EH (cell line): ENCODE measurements around the gene NPB.

Experiments
- DNase-seq: peaks from one replicate; pipeline ENCODE4 v3.0.0-alpha.2; 2015; ENCODE audit warnings: low read depth

NPB gene

DNA sequence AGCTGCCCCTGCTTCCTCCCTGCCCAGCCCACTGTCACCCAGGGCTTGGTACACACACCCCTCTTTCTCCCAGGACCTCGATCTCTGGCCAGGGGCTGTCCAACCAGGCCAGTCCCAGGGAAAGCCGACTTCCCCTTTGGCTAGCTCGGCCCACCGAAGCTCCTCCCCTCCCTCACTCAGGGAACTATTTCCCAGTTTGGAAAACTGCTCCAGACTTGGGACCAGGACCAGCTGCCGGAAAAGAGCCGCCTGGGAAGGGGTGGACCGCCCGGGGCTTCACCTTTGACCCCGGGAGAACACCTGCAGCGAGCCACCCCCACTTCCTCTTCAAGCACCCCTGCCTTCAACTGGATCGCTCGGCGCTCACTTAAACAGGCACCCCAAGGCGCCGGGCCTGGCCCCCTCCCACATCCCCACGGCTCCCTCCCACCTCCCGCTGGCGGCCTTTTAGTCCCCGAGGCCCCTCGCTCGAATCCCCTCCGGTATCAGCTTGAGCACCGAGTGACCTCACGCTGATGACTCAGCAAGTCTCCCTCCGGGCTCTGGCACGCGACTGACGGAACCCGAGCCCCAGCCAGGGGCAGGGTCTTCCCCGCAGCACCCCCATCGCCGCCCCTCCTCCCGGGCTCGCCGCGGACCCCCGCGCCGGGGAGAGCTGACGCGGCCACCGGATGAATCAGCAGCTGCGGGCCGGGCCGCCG, 24.6 kb downstream of the NPB start:
- peak; percentile 91 for DNase-seq

- no peak for DNase-seq
These were observed 25.2 kb downstream of the NPB start for GRCh38 chr17:81927152-81927652.

GRCh38 chr17:81927653-81928543, 25.9 kb downstream of the NPB start, which contains the start of gene MAFG:
Gene MAFG, minus strand, starts transcription at chr17:81927735. Its CDS starts 4,550 bp downstream, at chr17:81923185.
- peak; percentile 94 for DNase-seq

- peak; percentile 39 for DNase-seq
These were observed 26.7 kb downstream of the NPB start for GRCh38 chr17:81928544-81929252.

- no peak for DNase-seq
These were observed 27.5 kb downstream of the NPB start for GRCh38 chr17:81929253-81930141.

DNA sequence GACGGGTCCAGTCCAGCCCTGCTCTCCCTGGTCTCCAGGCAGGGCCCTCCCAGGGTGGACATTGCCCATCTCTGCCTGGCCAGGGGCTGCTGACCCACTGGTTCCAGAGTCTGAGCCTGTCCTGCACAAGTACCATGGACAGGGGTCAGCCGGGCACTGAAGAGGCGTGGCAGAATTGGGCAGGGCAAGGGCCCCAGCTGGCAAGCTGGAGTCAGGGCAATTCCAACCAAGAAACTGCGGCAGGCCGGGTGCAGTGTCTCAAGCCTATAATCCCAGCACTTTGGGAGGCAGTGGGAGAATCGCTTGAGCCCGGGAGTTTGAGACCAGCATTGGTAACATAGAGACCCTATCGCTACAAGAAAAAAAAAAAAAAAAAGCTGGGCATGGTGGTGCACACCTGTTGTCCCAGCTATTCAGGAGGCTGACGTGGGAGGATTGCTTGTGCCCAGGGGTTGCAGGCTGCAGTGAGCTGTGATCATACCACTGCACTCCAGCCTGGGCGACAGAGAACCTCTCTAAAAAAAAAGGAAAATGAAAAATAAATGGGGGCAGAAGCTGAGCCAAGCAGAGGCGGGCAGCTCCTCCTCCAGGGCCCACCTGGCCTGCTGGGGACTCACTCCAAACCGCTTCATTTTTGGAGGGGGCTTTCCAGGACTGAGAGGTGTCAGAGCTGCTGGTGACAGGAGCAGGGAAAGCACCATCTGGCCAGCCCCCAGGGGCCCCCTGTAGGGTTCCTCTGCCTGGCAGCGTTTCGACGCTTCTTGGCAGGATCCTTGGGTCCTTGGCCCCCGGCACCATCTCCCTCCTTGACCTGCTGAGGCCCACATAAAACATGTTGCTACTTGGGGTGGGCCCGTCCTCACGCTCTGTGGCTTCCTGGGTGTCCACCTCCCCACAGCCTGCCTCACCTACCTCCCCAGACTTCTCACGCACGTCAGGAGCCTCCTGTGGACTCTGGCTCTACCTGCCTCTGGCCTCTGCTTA, 28.4 kb downstream of the NPB start:
- DNase-seq: no peak

- DNase-seq: no peak
These were observed 29.1 kb downstream of the NPB start for GRCh38 chr17:81931189-81931556.

GRCh38 chr17:81931557-81932332, 29.7 kb downstream of the NPB start:
- no peak for DNase-seq

- DNase-seq: no peak
These were observed 30.4 kb downstream of the NPB start for GRCh38 chr17:81932333-81932983.

DNA sequence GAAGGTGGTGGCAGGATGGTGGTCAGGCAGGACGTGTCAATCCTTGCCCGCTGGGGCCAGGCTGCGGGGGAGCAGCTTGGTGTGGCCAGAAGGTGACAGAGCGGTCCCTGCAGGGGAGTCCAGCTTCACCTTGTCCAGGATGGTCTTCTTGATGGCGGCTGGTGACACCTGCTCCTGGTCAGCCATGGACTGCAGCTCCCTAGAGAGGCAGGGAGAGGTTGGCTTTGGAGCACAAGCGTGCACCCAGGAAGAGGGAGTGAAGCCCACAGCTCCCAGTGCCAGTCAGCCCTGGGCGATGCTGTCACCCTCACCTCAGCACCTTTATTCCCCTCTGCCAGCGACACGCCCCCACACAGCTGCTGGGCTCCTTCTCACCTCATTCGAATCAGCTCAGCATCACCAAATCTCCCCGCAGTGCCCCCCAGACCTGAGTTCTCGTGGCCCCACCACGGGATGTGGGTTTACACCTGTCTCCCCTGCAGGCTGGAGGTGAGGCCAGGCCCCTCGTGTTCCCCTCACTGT, 31.2 kb downstream of the NPB start:
- DNase-seq: no peak

DNA sequence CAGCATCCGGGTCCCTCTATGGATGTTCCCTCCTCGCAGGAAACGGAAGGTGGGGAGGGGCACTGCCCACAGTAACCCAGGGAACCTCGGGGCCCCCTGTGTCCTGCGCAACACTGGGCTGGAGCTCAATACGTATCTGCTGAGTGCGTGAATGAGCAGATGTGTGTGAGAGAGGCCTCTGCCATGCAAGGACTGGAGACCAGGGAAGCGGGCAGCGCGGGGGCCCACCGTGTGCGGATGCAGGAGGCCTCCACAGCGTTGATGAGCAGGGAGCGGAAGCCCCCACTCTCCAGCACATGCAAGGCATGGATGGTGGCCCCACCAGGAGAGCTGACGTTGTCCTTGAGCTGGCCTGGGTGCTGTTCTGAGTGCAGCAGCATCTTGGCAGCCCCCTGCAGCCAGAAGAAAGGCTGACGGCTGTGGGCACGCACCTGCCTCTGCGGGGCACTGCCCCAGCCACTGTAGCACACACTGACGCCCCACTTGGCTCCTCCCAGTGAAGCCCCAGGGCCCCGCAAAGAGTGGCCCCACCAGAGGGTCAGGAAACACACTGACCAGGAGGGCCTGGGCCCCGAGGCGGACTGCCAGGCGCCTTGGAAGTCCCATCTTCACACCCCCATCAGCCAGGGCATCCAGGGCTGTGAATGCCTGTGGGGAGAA, 32.2 kb downstream of the NPB start:
- DNase-seq: no peak

GRCh38 chr17:81934850-81935708, 33.0 kb downstream of the NPB start:
- DNase-seq: no peak

DNA sequence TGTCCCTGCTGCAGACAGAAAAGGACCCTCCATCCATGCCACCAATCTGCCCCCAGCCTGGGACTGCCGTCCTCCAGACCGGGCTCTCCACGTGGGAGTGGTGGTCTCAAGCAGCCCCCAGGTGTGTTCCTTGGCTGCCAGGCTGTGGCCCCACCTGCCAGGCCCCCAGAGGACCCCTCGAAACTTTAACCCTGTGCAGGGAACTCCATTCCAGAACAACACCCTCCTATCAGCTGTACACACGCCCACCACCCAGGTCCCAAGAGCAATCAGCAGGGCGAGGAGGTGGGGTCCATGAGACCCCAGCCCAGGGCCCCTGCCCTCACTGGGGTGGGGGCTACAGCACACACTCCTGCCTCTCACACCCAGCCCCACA, 33.7 kb downstream of the NPB start:
- no peak for DNase-seq

- DNase-seq: no peak
These were observed 37.2 kb downstream of the NPB start for GRCh38 chr17:81939218-81939617.

DNA sequence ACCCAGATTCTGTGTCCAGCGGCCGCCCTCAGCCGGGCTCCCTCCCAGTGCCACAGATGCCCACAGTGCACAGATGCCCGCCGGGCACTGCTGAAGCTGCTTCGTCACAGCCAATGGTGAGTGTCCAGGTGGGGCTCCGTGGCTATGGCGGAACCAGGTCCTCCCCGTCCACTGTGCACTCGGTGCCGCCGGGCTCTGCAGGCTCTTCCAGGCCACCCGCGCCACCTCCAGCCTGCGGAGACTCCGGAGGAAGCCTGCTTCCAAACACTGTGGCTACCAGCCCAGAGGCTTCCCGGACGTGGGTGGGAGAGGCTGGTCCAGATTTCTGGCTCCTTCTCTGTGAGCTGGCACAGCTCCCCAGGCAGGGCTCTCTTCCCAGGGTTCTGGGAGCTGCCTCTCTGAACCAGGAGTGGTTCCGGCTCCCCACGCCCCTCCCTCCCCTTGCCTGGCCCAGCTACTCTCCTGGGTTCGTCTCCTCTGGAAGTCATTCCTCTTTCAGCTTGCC, 37.9 kb downstream of the NPB start:
- DNase-seq: no peak

DNA sequence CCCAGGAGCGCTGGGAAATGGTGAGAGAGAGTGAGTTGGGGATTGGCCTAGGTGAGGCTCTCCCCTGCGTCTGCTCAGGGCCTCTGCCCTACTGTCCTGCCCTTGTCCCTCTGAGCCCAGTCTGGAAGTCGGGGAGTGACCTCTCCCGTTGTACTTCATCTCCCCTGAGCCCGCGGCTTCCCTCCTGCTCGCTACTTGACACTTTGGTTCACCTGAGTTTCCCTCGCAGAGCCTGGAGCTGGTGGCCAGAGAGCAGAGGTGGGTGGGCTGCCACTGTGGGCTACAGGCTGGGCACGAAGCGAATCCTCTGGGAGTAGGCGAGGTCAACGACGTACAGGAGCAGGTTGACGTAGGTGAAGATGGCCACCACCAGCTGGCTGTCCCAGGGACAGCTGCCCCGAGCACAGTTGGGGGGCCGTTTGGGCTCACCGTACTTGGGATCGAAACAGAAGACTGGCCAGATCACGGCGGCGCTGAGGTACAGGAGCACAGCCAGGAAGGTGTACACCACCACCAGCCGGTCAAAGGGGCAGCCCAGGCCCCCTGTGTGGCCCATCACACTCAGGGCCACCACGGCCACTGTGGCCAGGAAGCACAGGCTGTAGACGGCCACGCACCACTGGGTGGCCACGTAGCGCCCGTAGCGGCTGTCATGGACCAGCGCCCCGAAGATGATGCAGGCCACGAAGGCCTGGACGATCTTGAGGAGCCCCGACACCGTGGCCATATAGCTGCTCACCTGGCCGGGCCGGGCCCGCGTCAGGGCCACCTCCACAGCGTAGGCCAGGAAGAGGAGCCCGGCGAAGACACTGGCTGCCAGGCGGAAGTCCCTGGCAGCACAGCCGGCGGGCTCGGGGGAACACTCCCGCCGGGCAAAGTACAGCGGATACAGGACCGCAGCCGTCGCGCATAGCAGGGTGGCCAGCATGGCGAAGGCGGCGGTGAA, 38.8 kb downstream of the NPB start:
- no peak for DNase-seq
